GM12878 (cell line): ENCODE results near the gene SLC12A4. TPM values are rescaled to one million over a fixed set of nuclear protein-coding genes. Genes with fewer than 3 reads are reported as not detected.

ENCODE experiments used
- ATAC-seq: fragments of 200-7000 bp; cut with Tn5 transposase; 3 replicates; pipeline ENCODE4 v1.9.1; 2020; ENCODE audit warnings: mild to moderate bottlenecking, moderate library complexity
- BruUV-seq: library from RNA; stranded (reverse); fragments of 400-500 nt; replicated peaks from 2 replicates; lab custom pipeline; 2021; lab: Mats Ljungman, UMichigan
- CTCF ChIA-PET: fragments of 300-600 bp; sonication (Branson Sonifier 250); formaldehyde crosslinking; extraction: SDS; loops from one replicate; lab custom pipeline; 2021; ENCODE audit warnings: inconsistent platforms; lab: Yijun Ruan, JAX
- POLR2A ChIA-PET: fragments of 350-600 bp; formaldehyde crosslinking; extraction: SDS; loops from one replicate; lab custom pipeline; 2021; ENCODE audit warnings: inconsistent platforms; lab: Charles Lee
- RAD21 ChIA-PET: fragments of 300-600 bp; sonication (Branson Sonifier 250); formaldehyde crosslinking; loops from one replicate; lab custom pipeline; 2023; ENCODE audit warnings: antibody characterized with exemption; ENCODE audit not compliant: unreplicated experiment; lab: Charles Lee
- SMC1A ChIA-PET: fragments of 300-600 bp; sonication (Branson Sonifier 250); formaldehyde crosslinking; loops from one replicate; lab custom pipeline; 2023; ENCODE audit not compliant: unreplicated experiment, uncharacterized antibody; lab: Charles Lee
- DNase-seq: peaks from one replicate; pipeline ENCODE4 v3.0.0-alpha.2; 2011; ENCODE audit warnings: low read depth, low spot score
- FAIRE-seq: peaks from 3 replicates; lab custom pipeline; 2011; peaks lifted over from hg19 to GRCh38; lab: Jason Lieb, UNC
- H2AFZ ChIP-seq: 2 replicates; pipeline ENCODE4 v1.6.0; 2011; ENCODE audit warnings: low read depth, low read length, control low read depth; ENCODE audit not compliant: control insufficient read depth
- H3K27ac ChIP-seq: 2 replicates; pipeline ENCODE4 v1.5.1; 2011; ENCODE audit warnings: control low read depth; ENCODE audit not compliant: control insufficient read depth, insufficient read depth
- H3K27me3 ChIP-seq, 2 experiments: replicated peaks in 1 of 2; 2 replicates each; pipeline versions ENCODE4 v1.6.0 to v1.6.1; 2011; ENCODE audit warnings: low read length in 1 of 2; ENCODE audit not compliant: control insufficient read depth in 2 of 2, insufficient read depth in 2 of 2
- H3K36me3 ChIP-seq, 2 experiments: 2 replicates each; pipeline ENCODE4 v1.5.1; 2011; ENCODE audit warnings: low read length in 1 of 2; ENCODE audit not compliant: control insufficient read depth in 2 of 2, insufficient read depth in 2 of 2
- H3K4me1 ChIP-seq: 2 replicates; pipeline ENCODE4 v1.6.1; 2011; ENCODE audit warnings: mild to moderate bottlenecking, low read length, moderate library complexity, mixed read lengths; ENCODE audit not compliant: control insufficient read depth, insufficient read depth
- H3K4me2 ChIP-seq: 2 replicates; pipeline ENCODE4 v1.6.0; 2011; ENCODE audit warnings: control low read depth; ENCODE audit not compliant: control insufficient read depth, insufficient read depth
- H3K4me3 ChIP-seq: fragments of 200-600 bp; sonication (generic); 2 replicates; pipeline ENCODE4 v1.5.1; 2016
- H3K79me2 ChIP-seq: 2 replicates; pipeline ENCODE4 v1.6.0; 2011; ENCODE audit warnings: low read length; ENCODE audit not compliant: control insufficient read depth, insufficient read depth
- H3K9ac ChIP-seq: 2 replicates; pipeline ENCODE4 v1.8.0; 2011; ENCODE audit warnings: low read length, control low read depth, mixed read lengths; ENCODE audit not compliant: control insufficient read depth, insufficient read depth
- H3K9me3 ChIP-seq: replicated peaks from 3 replicates; pipeline ENCODE4 v1.5.1; 2011; ENCODE audit warnings: mild to moderate bottlenecking, low read length; ENCODE audit not compliant: control insufficient read depth, insufficient read depth
- H4K20me1 ChIP-seq: 2 replicates; pipeline ENCODE4 v1.6.0; 2011; ENCODE audit not compliant: control insufficient read depth, insufficient read depth
- IKZF1 ChIP-seq: fragments of 450-650 bp; conservative IDR thresholded peaks from 2 replicates; pipeline ENCODE4 v1.6.1; 2017; ENCODE audit warnings: antibody characterized with exemption, mild to moderate bottlenecking
- KLF5 ChIP-seq: fragments of 450-650 bp; IDR thresholded peaks from 2 replicates; pipeline ENCODE4 v1.6.1; 2014; ENCODE audit warnings: mild to moderate bottlenecking; ENCODE audit not compliant: partially characterized antibody
- SREBF1 ChIP-seq: IDR thresholded peaks from 2 replicates; pipeline ENCODE4 v1.6.1; 2012; ENCODE audit warnings: mild to moderate bottlenecking, low read length
- ZBTB11 ChIP-seq: fragments of 450-650 bp; formaldehyde crosslinking; IDR thresholded peaks from 2 replicates; pipeline ENCODE4 v1.5.0; 2022; ENCODE audit warnings: mild to moderate bottlenecking, missing genetic modification characterization
- WGBS: methylation state at CpG from one replicate; pipeline ENCODE4 v1.1.6; 2016; ENCODE audit warnings: low lambda C conversion rate; ENCODE audit not compliant: insufficient replicate concordance, insufficient coverage; ENCODE audit errors: missing lambda C conversion rate; 5-methylcytosine and 5-hydroxymethylcytosine counted together
- in situ Hi-C: fragments of 300-500 bp; cut with MboI; formaldehyde crosslinking; loops from 9 replicates; pipeline ENCODE4 v1.14.3; 2018; ENCODE audit warnings: mixed read lengths
- intact Hi-C: fragments of 100-400 bp; cut with micrococcal nuclease; formaldehyde crosslinking; loops from one replicate; pipeline ENCODE4 v1.14.2; 2022; ENCODE audit not compliant: unreplicated experiment
- polyA plus RNA-seq, 11 experiments: library from polyadenylated mRNA; depleted of rRNA in 4 of 11; unstranded in 6 of 11; stranded (reverse) in 5 of 11; fragments of >200 nt; fragmentation: Nextera tagmentation in 4 of 11; fragmentation: Illumina TruSeq in 1 of 11; extraction: Ambion mirVana in 4 of 11; extraction: Trizol in 1 of 11; gene quantifications; 1 replicate in 1 of 11; 2 replicates in 10 of 11; pipeline versions ENCODE4 v1.2.1 to v1.2.3, GENCODE V29; 2011 to 2016; ENCODE audit warnings: inconsistent platforms in 2 of 11, missing spikeins in 2 of 11, low read depth in 1 of 11
- total RNA-seq, 4 experiments: library from RNA; depleted of rRNA in 3 of 4; stranded (reverse); fragments of >200 nt in 3 of 4; fragmentation: Illumina TruSeq in 1 of 4; extraction: Trizol in 1 of 4; gene quantifications; 2 replicates each; pipeline versions ENCODE4 v1.2.1 to v1.2.3, GENCODE V29; 2013 to 2021

The SLC12A4 gene
- total and polyA plus RNA-seq, 10 of the 15 experiments (the other 5 are each of a cell fraction or from before 2014, with no cell fraction given), result 0.95 to 39.9 (median 14.2) TPM

- H3K9me3 ChIP-seq, result no peaks in the 10 kb centered on the region
- no peak for FAIRE-seq
- ChIA-PET POLR2A (interaction anchor here (1.1 to 1.3 kb wide), 2 partner anchors 9 to 21 kb away, joined by 3 read pairs; no protein-coding TSS in a partner anchor), SMC1A (no interaction called here), RAD21 (no interaction called here), CTCF (interaction anchor here (1.3 to 1.7 kb wide), 2 partner anchors 19 to 96 kb away, joined by 4 to 5 read pairs; no protein-coding TSS in a partner anchor)
- H4K20me1 ChIP-seq, result no peaks in the 10 kb centered on the region
- H3K36me3 ChIP-seq, result peaks cover 0 to 12% of the 10 kb centered on the region in 2 experiments; a peak in 3 of 4 replicates
- H3K9ac ChIP-seq, result no peak overlapping the region
- 94% methylated on average over 24 of the region's 24 CpGs for WGBS
- no peak for DNase-seq
- no peak overlapping the region for H3K27ac ChIP-seq
- H2AFZ ChIP-seq, result no peak overlapping the region
- intact Hi-C loops (no loop called here), in situ Hi-C loops (no loop called here)
- H3K79me2 ChIP-seq, result no peaks in the 10 kb centered on the region
- TF ChIP-seq ZBTB11 (CRISPR knock-in tag) (no peak), SREBF1 (no peak), IKZF1 (no peak), KLF5 (no peak)
- no peak for ATAC-seq
- BruUV-seq, result no TSS peak
- no peak overlapping the region for H3K4me2 ChIP-seq
- H3K27me3 ChIP-seq, result no peaks in the 10 kb centered on the region
- no peak overlapping the region for H3K4me3 ChIP-seq
- peaks cover 4% of the 10 kb centered on the region for H3K4me1 ChIP-seq
Observed at GRCh38 chr16:67944690-67945391, 23.6 kb downstream of the SLC12A4 start.
